ENCODE measurements around the gene CREBL2.

The CREBL2 gene

GRCh38 chr12:12609692-12610091, 2.0 kb upstream of the CREBL2 start:
- Histone ChIP-seq H3K27ac (ENCODE audit: low read depth, low read length, poor library complexity, severe bottlenecking) (no peak overlapping the region), H2AFZ (ENCODE audit: low read length) (no peak overlapping the region), H3K27me3 (ENCODE audit: insufficient read depth, low read length) (peaks cover 4% of the 10 kb centered on the region; the same call in 1 of the 2 replicates), H3K36me3 (ENCODE audit: insufficient read depth, low read length) (no peaks in the 10 kb centered on the region), H3K9me2 (ENCODE audit: low read depth, low read length) (no peaks in the 10 kb centered on the region), H4K20me1 (ENCODE audit: insufficient read depth, low read length) (no peaks in the 10 kb centered on the region), H3K4me2 (ENCODE audit: low read length) (no peak overlapping the region), H3K9me3 (ENCODE audit: low read length) (no peaks in the 10 kb centered on the region), H3K4me1 (ENCODE audit: insufficient read depth, low read length, severe bottlenecking) (peaks cover 24% of the 10 kb centered on the region), H3K79me2 (ENCODE audit: insufficient read depth, low read length) (no peaks in the 10 kb centered on the region), H3F3A (ENCODE audit: insufficient read depth, low read length) (no peaks in the 10 kb centered on the region), H3K4me3 (ENCODE audit: low read depth, low read length, poor library complexity, severe bottlenecking) (no peak overlapping the region), H3K9ac (ENCODE audit: low read length) (no peak overlapping the region)
- TF ChIP-seq CTCF (IDR thresholded peaks at IDR 0.05; ENCODE audit: low read length) (no peak), EZH2 (IDR thresholded peaks at IDR 0.05; ENCODE audit: borderline replicate concordance, low read length) (no peak)

GRCh38 chr12:12610711-12611110, 965 bp upstream of the CREBL2 start:
- no peak overlapping the region for H3K27ac ChIP-seq (ENCODE audit: low read depth, low read length, poor library complexity, severe bottlenecking)
- no peaks in the 10 kb centered on the region for H3F3A ChIP-seq (ENCODE audit: insufficient read depth, low read length)
- H2AFZ ChIP-seq (ENCODE audit: low read length): no peak overlapping the region
- H3K4me2 ChIP-seq (ENCODE audit: low read length): no peak overlapping the region
- H3K4me3 ChIP-seq (ENCODE audit: low read depth, low read length, poor library complexity, severe bottlenecking): no peak overlapping the region
- no peaks in the 10 kb centered on the region for H3K36me3 ChIP-seq (ENCODE audit: insufficient read depth, low read length)
- H3K9ac ChIP-seq (ENCODE audit: low read length): no peak overlapping the region
- H4K20me1 ChIP-seq (ENCODE audit: insufficient read depth, low read length): no peaks in the 10 kb centered on the region
- H3K9me2 ChIP-seq (ENCODE audit: low read depth, low read length): no peaks in the 10 kb centered on the region
- no peaks in the 10 kb centered on the region for H3K79me2 ChIP-seq (ENCODE audit: insufficient read depth, low read length)
- H3K27me3 ChIP-seq (ENCODE audit: insufficient read depth, low read length): no peaks in the 10 kb centered on the region
- peaks cover 24% of the 10 kb centered on the region for H3K4me1 ChIP-seq (ENCODE audit: insufficient read depth, low read length, severe bottlenecking)
- TF ChIP-seq EZH2 (IDR thresholded peaks at IDR 0.05; ENCODE audit: borderline replicate concordance, low read length) (no peak), CTCF (IDR thresholded peaks at IDR 0.05; ENCODE audit: low read length) (no peak)
- no peaks in the 10 kb centered on the region for H3K9me3 ChIP-seq (ENCODE audit: low read length)

GRCh38 chr12:12612358-12612757, 682 bp downstream of the CREBL2 start:
- H3K27me3 ChIP-seq (ENCODE audit: insufficient read depth, low read length): no peaks in the 10 kb centered on the region
- no peaks in the 10 kb centered on the region for H3K9me3 ChIP-seq (ENCODE audit: low read length)
- no peak overlapping the region for H2AFZ ChIP-seq (ENCODE audit: low read length)
- no peaks in the 10 kb centered on the region for H3K9me2 ChIP-seq (ENCODE audit: low read depth, low read length)
- H3K4me1 ChIP-seq (ENCODE audit: insufficient read depth, low read length, severe bottlenecking): peaks cover 24% of the 10 kb centered on the region
- TF ChIP-seq EZH2 (IDR thresholded peaks at IDR 0.05; ENCODE audit: borderline replicate concordance, low read length) (no peak), CTCF (IDR thresholded peaks at IDR 0.05; ENCODE audit: low read length) (no peak)
- no peaks in the 10 kb centered on the region for H3F3A ChIP-seq (ENCODE audit: insufficient read depth, low read length)
- H3K27ac ChIP-seq (ENCODE audit: low read depth, low read length, poor library complexity, severe bottlenecking): peak overlapping the region; percentile 73
- H3K9ac ChIP-seq (ENCODE audit: low read length): peak overlapping the region; percentile 66
- no peaks in the 10 kb centered on the region for H3K79me2 ChIP-seq (ENCODE audit: insufficient read depth, low read length)
- H4K20me1 ChIP-seq (ENCODE audit: insufficient read depth, low read length): no peaks in the 10 kb centered on the region
- peak overlapping the region; percentile 63 for H3K4me2 ChIP-seq (ENCODE audit: low read length)
- no peaks in the 10 kb centered on the region for H3K36me3 ChIP-seq (ENCODE audit: insufficient read depth, low read length)
- H3K4me3 ChIP-seq (ENCODE audit: low read depth, low read length, poor library complexity, severe bottlenecking): peak overlapping the region; percentile 66

Measured in OCI-LY1 (cell line).